Fibroblast of the conjunctiva (primary cell): Measurements from ENCODE around the gene PELI2.

Source experiments
- DNase-seq: peaks from one replicate; pipeline ENCODE4 v3.0.0-alpha.2; 2010; ENCODE audit warnings: low read depth

Gene PELI2

GRCh38 chr14:56247495-56248200 is 129.4 kb downstream of the PELI2 start:
- no peak for DNase-seq

- no peak for DNase-seq
Measured at GRCh38 chr14:56248442-56248841, 130.2 kb downstream of the PELI2 start.

- DNase-seq: no peak
Measured at GRCh38 chr14:56261046-56261445, 142.8 kb downstream of the PELI2 start.

DNA sequence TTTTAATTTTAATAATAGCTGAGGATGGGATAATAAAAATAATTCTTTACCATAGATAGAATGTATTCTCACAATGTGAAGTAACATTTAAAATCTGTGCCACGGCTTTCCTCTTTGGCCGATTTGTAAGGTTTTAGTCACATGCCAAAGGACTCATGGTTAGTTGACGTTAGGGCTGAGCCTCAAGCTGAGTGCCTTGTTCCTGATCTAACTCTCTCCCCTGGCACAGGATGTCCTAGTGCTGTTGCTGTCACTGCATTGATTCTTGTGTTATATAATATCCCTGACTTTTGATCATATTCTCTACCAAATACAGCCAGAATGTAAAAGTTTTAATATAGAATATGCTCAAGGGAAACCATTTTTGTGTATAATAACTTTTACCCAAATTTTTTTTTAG is 144.3 kb downstream of the PELI2 start:
- DNase-seq: no peak

DNA sequence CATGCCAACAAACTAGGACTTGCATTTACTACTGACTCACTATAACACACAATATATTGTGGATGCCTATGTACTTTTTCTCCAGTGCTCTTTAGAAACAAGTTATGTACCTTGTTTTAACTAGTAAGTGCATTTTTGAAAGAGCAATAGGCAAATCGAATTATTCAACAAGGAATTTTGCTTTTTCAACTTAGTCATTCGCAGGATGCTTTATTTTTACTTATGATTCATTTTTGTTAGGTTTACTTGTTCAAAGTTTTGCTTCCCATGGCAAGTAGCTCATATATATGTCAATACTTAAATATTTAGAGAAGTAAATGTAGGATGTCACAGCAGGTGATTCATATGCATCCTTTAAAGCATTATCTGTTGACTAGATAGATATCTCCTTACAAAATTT is 149.8 kb downstream of the PELI2 start:
- no peak for DNase-seq

- no peak for DNase-seq
Measured at GRCh38 chr14:56268673-56269072, 150.5 kb downstream of the PELI2 start.

GRCh38 chr14:56270921-56271320 is 152.7 kb downstream of the PELI2 start:
- DNase-seq: no peak

GRCh38 chr14:56271970-56272369 is 153.8 kb downstream of the PELI2 start:
- DNase-seq: no peak

GRCh38 chr14:56273155-56273554 is 154.9 kb downstream of the PELI2 start:
- no peak for DNase-seq

DNA sequence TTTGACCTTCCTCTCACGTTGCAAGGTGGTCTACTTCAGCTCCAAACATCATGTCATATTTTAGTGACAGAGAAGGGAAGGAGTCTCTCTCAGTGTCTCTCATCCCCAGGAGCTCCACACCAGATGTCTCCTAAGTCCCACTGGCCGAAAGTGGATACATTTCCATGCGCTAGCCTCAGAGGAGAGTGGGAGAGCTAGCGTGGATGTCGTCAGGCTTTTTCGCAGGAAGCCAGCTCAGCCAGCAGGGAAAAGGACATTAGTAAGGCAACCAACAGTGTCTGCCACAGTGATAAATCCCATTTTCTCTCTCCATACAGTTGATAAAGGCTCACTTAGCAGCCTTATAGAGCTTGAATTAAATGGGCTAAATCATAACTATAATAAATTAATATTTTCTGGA is 155.7 kb downstream of the PELI2 start:
- no peak for DNase-seq

DNA sequence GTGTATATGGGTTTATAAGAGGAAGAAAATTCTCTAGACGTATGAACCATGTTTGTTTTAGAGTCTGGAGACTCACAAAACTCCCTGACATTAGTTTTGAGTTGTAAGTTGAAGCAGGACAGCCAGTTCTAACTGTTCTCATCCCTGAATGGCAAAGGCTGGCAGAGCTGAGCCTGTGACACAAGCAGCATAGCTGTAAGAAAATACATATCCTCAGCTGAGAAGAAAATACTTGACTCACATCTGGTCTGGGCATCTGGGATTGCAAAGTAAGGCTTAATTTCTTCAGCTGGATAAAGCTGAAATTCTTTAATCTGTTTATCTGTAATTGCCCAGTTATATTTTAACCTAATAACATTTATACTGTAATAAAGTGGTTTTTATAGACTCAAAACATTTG is 156.3 kb downstream of the PELI2 start:
- no peak for DNase-seq

GRCh38 chr14:56276108-56276507 is 157.9 kb downstream of the PELI2 start:
- DNase-seq: no peak

DNA sequence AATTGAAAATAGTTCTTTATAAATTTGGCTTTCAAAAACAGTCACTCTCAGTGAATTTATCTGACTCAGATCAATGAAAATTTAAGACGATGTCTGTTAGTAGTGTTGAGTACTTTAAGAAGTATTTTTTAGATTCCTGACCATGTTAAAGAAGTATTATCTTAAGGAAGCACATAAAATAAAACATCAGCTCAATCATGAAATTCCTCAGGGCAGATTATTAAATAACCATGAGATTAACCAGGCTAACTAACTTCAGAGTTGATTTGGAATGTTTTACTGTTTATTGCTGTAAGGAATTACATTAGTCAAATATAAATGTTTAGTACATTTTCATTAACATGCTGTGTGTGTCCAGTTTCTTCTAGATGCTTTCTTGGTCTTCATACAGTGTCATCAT is 160.2 kb downstream of the PELI2 start:
- no peak for DNase-seq

GRCh38 chr14:56280843-56281242 is 162.6 kb downstream of the PELI2 start:
- DNase-seq: no peak

DNA sequence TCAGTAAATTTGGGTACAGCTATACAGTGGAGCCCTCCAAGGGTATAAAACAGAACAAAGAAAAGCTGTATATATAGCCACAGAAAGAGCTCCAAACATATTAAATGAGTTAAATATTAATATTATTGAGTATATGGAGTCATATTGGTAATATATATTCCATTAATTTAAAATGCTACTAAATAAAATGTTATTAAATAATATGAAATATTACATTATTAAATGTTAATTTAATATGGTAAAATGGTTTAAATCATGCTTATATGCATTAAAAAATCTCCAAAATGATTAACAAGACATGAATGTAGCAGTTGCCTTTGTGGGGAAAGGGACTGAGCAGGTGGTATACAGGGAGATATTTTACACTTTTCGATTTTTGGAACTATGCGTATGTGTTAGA is 164.0 kb downstream of the PELI2 start:
- no peak for DNase-seq

DNA sequence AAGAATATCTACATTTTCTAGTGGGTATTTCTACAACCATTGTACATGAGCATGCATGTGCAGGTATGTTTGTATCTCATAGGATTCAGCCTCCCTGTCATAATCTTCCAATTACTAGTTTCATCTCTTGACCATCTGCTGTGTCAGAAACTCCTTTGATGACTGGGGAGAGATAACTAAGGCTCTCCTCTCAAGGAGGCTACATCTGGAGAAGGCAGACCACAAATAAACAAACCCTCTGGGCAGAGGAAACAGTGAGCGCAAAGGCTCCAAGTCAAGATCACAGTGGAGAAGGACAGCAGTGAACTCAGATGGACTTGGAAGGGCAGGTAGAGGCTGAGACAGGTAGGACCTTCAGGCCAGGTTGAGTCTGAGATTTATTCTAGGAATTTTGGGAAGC is 166.4 kb downstream of the PELI2 start:
- DNase-seq: no peak

GRCh38 chr14:56289155-56289554 is 170.9 kb downstream of the PELI2 start:
- no peak for DNase-seq

DNA sequence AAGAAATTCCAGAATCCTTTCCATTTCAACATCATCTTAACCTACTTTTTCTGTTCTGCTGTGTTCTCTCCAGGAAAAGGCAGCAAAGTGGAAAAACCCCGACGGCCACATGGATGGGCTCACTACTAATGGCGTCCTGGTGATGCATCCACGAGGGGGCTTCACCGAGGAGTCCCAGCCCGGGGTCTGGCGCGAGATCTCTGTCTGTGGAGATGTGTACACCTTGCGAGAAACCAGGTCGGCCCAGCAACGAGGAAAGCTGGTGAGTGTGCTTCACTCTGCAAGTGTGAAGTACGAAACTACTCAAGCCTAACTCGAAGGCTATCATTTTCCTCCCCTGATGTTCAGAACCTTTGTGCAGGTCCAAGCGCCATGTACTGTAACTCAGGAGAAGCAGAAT is 172.0 kb downstream of the PELI2 start:
- DNase-seq: no peak

DNA sequence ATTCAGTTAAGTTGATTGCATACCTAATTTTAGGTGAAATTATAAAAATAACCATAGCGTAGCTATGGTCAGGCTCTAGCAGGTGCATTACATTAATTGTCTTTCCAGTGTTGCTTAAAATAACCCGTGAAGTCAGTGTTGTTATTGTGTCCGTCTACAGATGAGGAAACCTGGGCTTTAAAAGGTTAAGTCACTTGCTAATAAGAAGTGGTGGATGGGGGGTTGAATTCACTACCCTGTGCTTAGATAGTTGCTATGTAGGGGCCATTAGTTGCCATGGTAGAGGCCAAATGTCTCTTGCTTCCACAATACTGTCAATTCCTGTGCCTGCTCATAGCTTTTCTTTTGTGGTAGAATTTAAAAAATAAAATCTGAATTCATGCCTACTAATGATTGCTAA is 174.8 kb downstream of the PELI2 start:
- DNase-seq: no peak

GRCh38 chr14:56293506-56293905 is 175.3 kb downstream of the PELI2 start:
- no peak for DNase-seq

GRCh38 chr14:56294128-56294527 is 175.9 kb downstream of the PELI2 start:
- no peak for DNase-seq

- no peak for DNase-seq
Measured at GRCh38 chr14:56295743-56296142, 177.5 kb downstream of the PELI2 start.

DNA sequence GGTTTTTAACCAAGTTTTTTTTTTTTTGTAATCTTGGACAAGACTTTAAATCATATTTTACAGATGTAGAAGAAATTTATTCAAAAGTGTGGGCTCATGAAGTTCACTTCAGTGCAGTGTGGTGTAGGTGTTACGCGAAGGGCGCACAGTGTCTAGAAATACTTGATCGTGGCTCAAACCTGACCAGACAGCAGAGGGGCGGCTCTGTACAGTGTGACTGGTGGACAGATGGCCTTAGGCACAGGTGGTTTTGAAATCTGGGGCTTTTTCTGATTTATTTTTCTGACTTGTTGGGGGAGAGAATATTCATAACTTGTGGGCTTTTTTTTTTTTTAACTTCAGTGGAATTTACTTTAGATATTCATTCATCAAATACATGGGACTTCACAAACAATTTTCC is 179.2 kb downstream of the PELI2 start:
- DNase-seq: no peak

DNA sequence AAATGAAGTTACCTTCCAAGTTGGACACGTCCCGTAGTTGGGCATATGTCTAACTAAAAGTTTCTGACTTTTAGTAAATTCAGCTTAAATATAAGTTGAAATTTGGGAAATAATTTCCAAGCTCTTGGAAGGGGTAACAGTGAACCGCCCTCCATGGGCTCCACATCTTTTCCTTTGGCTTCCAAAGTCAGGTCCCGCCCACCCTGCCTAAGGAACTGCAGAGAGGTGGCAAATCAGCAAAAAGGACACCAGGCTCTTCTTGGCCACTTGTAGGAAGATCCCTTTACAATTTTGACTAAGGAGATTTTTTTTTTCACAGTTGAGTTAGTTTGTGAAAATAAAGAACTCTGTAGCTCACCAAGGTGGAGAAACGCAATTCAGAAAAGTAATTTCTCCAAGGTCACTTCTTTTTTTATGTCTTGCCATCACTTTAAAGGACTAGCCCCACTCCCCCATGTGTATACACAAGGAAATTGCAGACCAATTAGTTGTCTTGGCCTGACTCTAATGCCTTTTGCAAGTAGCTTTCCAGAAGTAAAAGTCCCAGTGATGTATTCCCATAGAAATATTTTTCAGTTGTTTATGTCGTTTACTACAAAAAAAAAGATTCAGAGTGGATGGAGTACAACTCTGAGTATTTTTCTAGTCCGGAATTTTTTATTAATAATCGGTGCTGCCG is 181.2 kb downstream of the PELI2 start:
- no peak for DNase-seq
